Activated T-cell treated with anti-CD3 and anti-CD28 coated beads, Interleukin-2, amount 50 U/mL, for 72 hours (primary cell): ENCODE data around the gene CNPY1. TPM values are rescaled to one million over a fixed set of nuclear protein-coding genes. Genes with fewer than 3 reads are reported as not detected.
"Not testable (repeated sequence)": the region's sequence is repeated elsewhere in the genome, so short reads cannot be mapped to it uniquely, and the experiment has no call there.

Experiments
- ATAC-seq, 2 donors: fragments of 150-1000 bp; cut with Tn5 transposase; replicated peaks in 1 of 2; 2 replicates each; pipeline ENCODE4 v1.10.0; 2021; ENCODE audit warnings: moderate library complexity in 2 of 2, mild to moderate bottlenecking in 1 of 2
- DNase-seq, 2 donors: peaks; one replicate each; pipeline ENCODE4 v3.0.0; 2021 to 2022; ENCODE audit warnings: mixed read lengths in 1 of 2
- H3K27ac Mint-ChIP-seq: one replicate; pipeline ENCODE4 v1.8.0; 2022; ENCODE audit warnings: mild to moderate bottlenecking, moderate library complexity, mixed read lengths
- H3K27me3 Mint-ChIP-seq: one replicate; pipeline ENCODE4 v1.8.0; 2022; ENCODE audit warnings: low read depth, mixed read lengths
- H3K36me3 Mint-ChIP-seq, 2 donors: one replicate each; pipeline ENCODE4 v1.8.0; 2022; ENCODE audit warnings: mixed read lengths in 2 of 2, mild to moderate bottlenecking in 1 of 2; ENCODE audit not compliant: insufficient read depth in 2 of 2
- H3K4me1 Mint-ChIP-seq: one replicate; pipeline ENCODE4 v1.8.0; 2022; ENCODE audit warnings: low read depth, mixed read lengths
- H3K4me3 Mint-ChIP-seq, 2 donors: one replicate each; pipeline ENCODE4 v1.8.0; 2022; ENCODE audit warnings: mild to moderate bottlenecking in 2 of 2, mixed read lengths in 2 of 2, moderate library complexity in 2 of 2
- H3K9me3 Mint-ChIP-seq, 2 donors: one replicate each; pipeline ENCODE4 v1.8.0; 2022; ENCODE audit warnings: mixed read lengths in 2 of 2
- total RNA-seq, 2 donors: library from RNA; stranded (reverse); gene quantifications; one replicate each; pipeline ENCODE4 v1.2.3, GENCODE V29; 2022

The CNPY1 gene
- not detected for total RNA-seq

GRCh38 chr7:155546449-155546848, at the start of gene CNPY1:
TSS of gene CNPY1 (minus strand) at chr7:155546559. CDS start at chr7:155545929, 630 bp downstream.
- not testable (repeated sequence) for ATAC-seq, H3K27ac Mint-ChIP-seq, H3K4me3 Mint-ChIP-seq, H3K4me1 Mint-ChIP-seq, H3K9me3 Mint-ChIP-seq, DNase-seq, H3K27me3 Mint-ChIP-seq, H3K36me3 Mint-ChIP-seq

GRCh38 chr7:155594961-155595366, 48.6 kb upstream of the CNPY1 start:
- Mint-ChIP-seq H3K4me1 (peaks cover 16% of the 10 kb centered on the region), H3K36me3 (no peaks in the 10 kb centered on the region), H3K27me3 (peaks cover 18% of the 10 kb centered on the region), H3K9me3 (no peaks in the 10 kb centered on the region), H3K4me3 (no peak overlapping the region), H3K27ac (no peak overlapping the region)
- ATAC-seq (no peak), DNase-seq (no peak)

- Mint-ChIP-seq H3K9me3 (no peaks in the 10 kb centered on the region), H3K4me3 (no peak overlapping the region), H3K36me3 (no peaks in the 10 kb centered on the region), H3K27ac (no peak overlapping the region), H3K27me3 (peaks cover 11% of the 10 kb centered on the region), H3K4me1 (peaks cover 16% of the 10 kb centered on the region)
- ATAC-seq (no peak), DNase-seq (no peak)
Observed at GRCh38 chr7:155594163-155594732, 47.9 kb upstream of the CNPY1 start.

GRCh38 chr7:155593461-155594162, 47.3 kb upstream of the CNPY1 start:
- Mint-ChIP-seq H3K9me3 (no peaks in the 10 kb centered on the region), H3K4me3 (no peak overlapping the region), H3K27me3 (peaks cover 5% of the 10 kb centered on the region), H3K36me3 (no peaks in the 10 kb centered on the region), H3K4me1 (peaks cover 11% of the 10 kb centered on the region), H3K27ac (no peak overlapping the region)
- no peak for ATAC-seq
- no peak for DNase-seq

- no peak for ATAC-seq
- Mint-ChIP-seq H3K4me1 (no peaks in the 10 kb centered on the region), H3K27me3 (peaks cover 22% of the 10 kb centered on the region)
Observed at GRCh38 chr7:155591055-155591775, 44.9 kb upstream of the CNPY1 start.

GRCh38 chr7:155590215-155591018, 44.1 kb upstream of the CNPY1 start:
- no peak for ATAC-seq
- Mint-ChIP-seq H3K36me3 (no peaks in the 10 kb centered on the region), H3K27me3 (peaks cover 30% of the 10 kb centered on the region), H3K4me3 (no peak overlapping the region), H3K27ac (no peak overlapping the region), H3K4me1 (no peaks in the 10 kb centered on the region), H3K9me3 (no peaks in the 10 kb centered on the region)
- DNase-seq = no peak

More at GRCh38 chr7:155591055-155591775, 44.9 kb upstream of the CNPY1 start:
- H3K36me3 Mint-ChIP-seq = no peaks in the 10 kb centered on the region
- no peak overlapping the region for H3K27ac Mint-ChIP-seq
- no peak for DNase-seq
- H3K4me3 Mint-ChIP-seq = no peak overlapping the region
- H3K9me3 Mint-ChIP-seq = no peaks in the 10 kb centered on the region

- ATAC-seq (no peak), DNase-seq (no peak)
- no peak overlapping the region for H3K4me3 Mint-ChIP-seq
- peaks cover 42% of the 10 kb centered on the region for H3K27me3 Mint-ChIP-seq
- no peaks in the 10 kb centered on the region for H3K36me3 Mint-ChIP-seq
- no peaks in the 10 kb centered on the region for H3K9me3 Mint-ChIP-seq
- H3K27ac Mint-ChIP-seq = no peak overlapping the region
- no peaks in the 10 kb centered on the region for H3K4me1 Mint-ChIP-seq
Observed at GRCh38 chr7:155589001-155589980, 42.9 kb upstream of the CNPY1 start.

- Mint-ChIP-seq H3K4me3 (no peak overlapping the region), H3K27ac (no peak overlapping the region)
Observed at GRCh38 chr7:155588468-155588998, 42.2 kb upstream of the CNPY1 start.

GRCh38 chr7:155587486-155587885, 41.1 kb upstream of the CNPY1 start:
- no peaks in the 10 kb centered on the region for H3K36me3 Mint-ChIP-seq
- H3K4me1 Mint-ChIP-seq = no peaks in the 10 kb centered on the region
- H3K9me3 Mint-ChIP-seq = no peaks in the 10 kb centered on the region
- ATAC-seq (no peak), DNase-seq (no peak)
- H3K27ac Mint-ChIP-seq = no peak overlapping the region
- peaks cover 47% of the 10 kb centered on the region for H3K27me3 Mint-ChIP-seq
- no peak overlapping the region for H3K4me3 Mint-ChIP-seq

More at GRCh38 chr7:155588468-155588998, 42.2 kb upstream of the CNPY1 start:
- Mint-ChIP-seq H3K9me3 (no peaks in the 10 kb centered on the region), H3K36me3 (no peaks in the 10 kb centered on the region), H3K27me3 (peaks cover 47% of the 10 kb centered on the region), H3K4me1 (no peaks in the 10 kb centered on the region)
- ATAC-seq = no peak
- DNase-seq = no peak

- DNase-seq = no peak
- H3K4me3 Mint-ChIP-seq = no peak overlapping the region
- peaks cover 51% of the 10 kb centered on the region for H3K27me3 Mint-ChIP-seq
- H3K36me3 Mint-ChIP-seq = no peaks in the 10 kb centered on the region
- no peaks in the 10 kb centered on the region for H3K4me1 Mint-ChIP-seq
- no peaks in the 10 kb centered on the region for H3K9me3 Mint-ChIP-seq
- ATAC-seq = no peak
- H3K27ac Mint-ChIP-seq = no peak overlapping the region
Observed at GRCh38 chr7:155586843-155587440, 40.6 kb upstream of the CNPY1 start.

- no peaks in the 10 kb centered on the region for H3K36me3 Mint-ChIP-seq
- ATAC-seq = no peak
- no peaks in the 10 kb centered on the region for H3K9me3 Mint-ChIP-seq
- H3K27me3 Mint-ChIP-seq = peaks cover 60% of the 10 kb centered on the region
- H3K4me3 Mint-ChIP-seq = no peak overlapping the region
- peaks cover under 1% of the 10 kb centered on the region for H3K4me1 Mint-ChIP-seq
- H3K27ac Mint-ChIP-seq = no peak overlapping the region
- DNase-seq = no peak
Observed at GRCh38 chr7:155585951-155586350, 39.6 kb upstream of the CNPY1 start.

- no peak overlapping the region for H3K4me3 Mint-ChIP-seq
- ATAC-seq (no peak), DNase-seq (no peak)
- peaks cover 5% of the 10 kb centered on the region for H3K4me1 Mint-ChIP-seq
- peaks cover 65% of the 10 kb centered on the region for H3K27me3 Mint-ChIP-seq
- H3K36me3 Mint-ChIP-seq = no peaks in the 10 kb centered on the region
- no peak overlapping the region for H3K27ac Mint-ChIP-seq
- H3K9me3 Mint-ChIP-seq = no peaks in the 10 kb centered on the region
Observed at GRCh38 chr7:155585532-155585895, 39.2 kb upstream of the CNPY1 start.
